Measurements from ENCODE around the gene RCL1.

Gene RCL1

GRCh38 chr9:4797854-4798150 is 5.1 kb downstream of the RCL1 start:
- no peak overlapping the region for H3K4me3 ChIP-seq (ENCODE audit: low read depth, low read length)
- H3K27me3 ChIP-seq (ENCODE audit: control insufficient read depth, insufficient read depth, low read length) = no peaks in the 10 kb centered on the region
- H3K36me3 ChIP-seq (ENCODE audit: control insufficient read depth, insufficient read depth, low read length) = 0 out of 2 replicates have a peak, but pooled peaks cover 2% of the 10 kb centered on the region
- no peak overlapping the region for H3K27ac ChIP-seq (ENCODE audit: low read depth, low read length)
- no peak overlapping the region for H3K9ac ChIP-seq (ENCODE audit: low read depth, low read length)
- H3K4me1 ChIP-seq (ENCODE audit: control insufficient read depth, insufficient read depth, low read length) = peaks cover 25% of the 10 kb centered on the region
- H3K9me3 ChIP-seq (ENCODE audit: control insufficient read depth, insufficient read depth, low read length) = no peaks in the 10 kb centered on the region

GRCh38 chr9:4798281-4799032 is 5.7 kb downstream of the RCL1 start:
- Histone ChIP-seq H3K4me3 (ENCODE audit: low read depth, low read length) (no peak overlapping the region), H3K27me3 (ENCODE audit: control insufficient read depth, insufficient read depth, low read length) (no peaks in the 10 kb centered on the region), H3K9ac (ENCODE audit: low read depth, low read length) (no peak overlapping the region), H3K9me3 (ENCODE audit: control insufficient read depth, insufficient read depth, low read length) (no peaks in the 10 kb centered on the region), H3K36me3 (ENCODE audit: control insufficient read depth, insufficient read depth, low read length) (0 out of 2 replicates have a peak, but pooled peaks cover 2% of the 10 kb centered on the region), H3K27ac (ENCODE audit: low read depth, low read length) (no peak overlapping the region), H3K4me1 (ENCODE audit: control insufficient read depth, insufficient read depth, low read length) (peaks cover 25% of the 10 kb centered on the region)

- no peak overlapping the region for H3K4me3 ChIP-seq (ENCODE audit: low read depth, low read length)
- no peaks in the 10 kb centered on the region for H3K27me3 ChIP-seq (ENCODE audit: control insufficient read depth, insufficient read depth, low read length)
- H3K9me3 ChIP-seq (ENCODE audit: control insufficient read depth, insufficient read depth, low read length) = no peaks in the 10 kb centered on the region
- peaks cover 23% of the 10 kb centered on the region for H3K4me1 ChIP-seq (ENCODE audit: control insufficient read depth, insufficient read depth, low read length)
- H3K36me3 ChIP-seq (ENCODE audit: control insufficient read depth, insufficient read depth, low read length) = 0 out of 2 replicates have a peak, but pooled peaks cover 2% of the 10 kb centered on the region
- no peak overlapping the region for H3K9ac ChIP-seq (ENCODE audit: low read depth, low read length)
- H3K27ac ChIP-seq (ENCODE audit: low read depth, low read length) = no peak overlapping the region
Measured at GRCh38 chr9:4799033-4799430, 6.3 kb downstream of the RCL1 start.

GRCh38 chr9:4799775-4800174 is 7.0 kb downstream of the RCL1 start:
- H3K9ac ChIP-seq (ENCODE audit: low read depth, low read length) = no peak overlapping the region
- H3K27me3 ChIP-seq (ENCODE audit: control insufficient read depth, insufficient read depth, low read length) = no peaks in the 10 kb centered on the region
- 0 out of 2 replicates have a peak, but pooled peaks cover 2% of the 10 kb centered on the region for H3K36me3 ChIP-seq (ENCODE audit: control insufficient read depth, insufficient read depth, low read length)
- no peaks in the 10 kb centered on the region for H3K9me3 ChIP-seq (ENCODE audit: control insufficient read depth, insufficient read depth, low read length)
- H3K4me1 ChIP-seq (ENCODE audit: control insufficient read depth, insufficient read depth, low read length) = peaks cover 18% of the 10 kb centered on the region
- H3K4me3 ChIP-seq (ENCODE audit: low read depth, low read length) = no peak overlapping the region
- H3K27ac ChIP-seq (ENCODE audit: low read depth, low read length) = no peak overlapping the region

DNA sequence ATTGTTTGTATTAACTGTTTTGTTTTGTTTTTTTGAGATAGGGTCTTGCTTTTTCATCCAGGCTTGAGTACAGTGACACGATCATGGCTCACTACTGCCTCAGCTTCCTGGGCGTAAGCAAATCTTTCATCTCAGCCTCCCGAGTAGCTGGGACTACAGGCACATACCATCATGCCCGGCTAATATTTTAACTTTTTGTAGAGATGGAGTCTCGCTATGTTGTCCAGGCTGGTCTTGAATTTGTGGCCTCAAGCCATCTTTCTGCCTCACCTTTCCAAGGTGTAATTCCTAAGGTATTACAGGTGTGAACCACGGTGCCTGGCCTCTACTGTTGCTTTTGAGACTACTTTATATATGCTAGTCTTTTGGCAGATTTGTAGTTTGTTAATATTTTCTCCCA is 8.4 kb downstream of the RCL1 start:
- 0 out of 2 replicates have a peak, but pooled peaks cover 2% of the 10 kb centered on the region for H3K36me3 ChIP-seq (ENCODE audit: control insufficient read depth, insufficient read depth, low read length)
- no peak overlapping the region for H3K27ac ChIP-seq (ENCODE audit: low read depth, low read length)
- H3K9ac ChIP-seq (ENCODE audit: low read depth, low read length) = no peak overlapping the region
- no peak overlapping the region for H3K4me3 ChIP-seq (ENCODE audit: low read depth, low read length)
- H3K9me3 ChIP-seq (ENCODE audit: control insufficient read depth, insufficient read depth, low read length) = no peaks in the 10 kb centered on the region
- no peaks in the 10 kb centered on the region for H3K27me3 ChIP-seq (ENCODE audit: control insufficient read depth, insufficient read depth, low read length)
- H3K4me1 ChIP-seq (ENCODE audit: control insufficient read depth, insufficient read depth, low read length) = peaks cover 18% of the 10 kb centered on the region

GRCh38 chr9:4803670-4804530 is 11.2 kb downstream of the RCL1 start:
- Histone ChIP-seq H3K9ac (ENCODE audit: low read depth, low read length) (no peak overlapping the region), H3K36me3 (ENCODE audit: control insufficient read depth, insufficient read depth, low read length) (0 out of 2 replicates have a peak, but pooled peaks cover 2% of the 10 kb centered on the region), H3K9me3 (ENCODE audit: control insufficient read depth, insufficient read depth, low read length) (no peaks in the 10 kb centered on the region), H3K27me3 (ENCODE audit: control insufficient read depth, insufficient read depth, low read length) (no peaks in the 10 kb centered on the region), H3K4me3 (ENCODE audit: low read depth, low read length) (no peak overlapping the region), H3K4me1 (ENCODE audit: control insufficient read depth, insufficient read depth, low read length) (peaks cover 5% of the 10 kb centered on the region), H3K27ac (ENCODE audit: low read depth, low read length) (no peak overlapping the region)

GRCh38 chr9:4804531-4805016 is 11.8 kb downstream of the RCL1 start:
- 0 out of 2 replicates have a peak, but pooled peaks cover 2% of the 10 kb centered on the region for H3K36me3 ChIP-seq (ENCODE audit: control insufficient read depth, insufficient read depth, low read length)
- no peak overlapping the region for H3K4me3 ChIP-seq (ENCODE audit: low read depth, low read length)
- no peaks in the 10 kb centered on the region for H3K9me3 ChIP-seq (ENCODE audit: control insufficient read depth, insufficient read depth, low read length)
- H3K9ac ChIP-seq (ENCODE audit: low read depth, low read length) = no peak overlapping the region
- no peaks in the 10 kb centered on the region for H3K27me3 ChIP-seq (ENCODE audit: control insufficient read depth, insufficient read depth, low read length)
- H3K27ac ChIP-seq (ENCODE audit: low read depth, low read length) = no peak overlapping the region
- no peaks in the 10 kb centered on the region; the same call in 1 of the 2 replicates for H3K4me1 ChIP-seq (ENCODE audit: control insufficient read depth, insufficient read depth, low read length)

GRCh38 chr9:4805191-4805918 is 12.6 kb downstream of the RCL1 start:
- H3K9me3 ChIP-seq (ENCODE audit: control insufficient read depth, insufficient read depth, low read length) = no peaks in the 10 kb centered on the region
- no peak overlapping the region for H3K4me3 ChIP-seq (ENCODE audit: low read depth, low read length)
- H3K27ac ChIP-seq (ENCODE audit: low read depth, low read length) = no peak overlapping the region
- H3K9ac ChIP-seq (ENCODE audit: low read depth, low read length) = no peak overlapping the region
- H3K36me3 ChIP-seq (ENCODE audit: control insufficient read depth, insufficient read depth, low read length) = 0 out of 2 replicates have a peak, but pooled peaks cover 2% of the 10 kb centered on the region
- H3K4me1 ChIP-seq (ENCODE audit: control insufficient read depth, insufficient read depth, low read length) = no peaks in the 10 kb centered on the region; the same call in 1 of the 2 replicates
- no peaks in the 10 kb centered on the region for H3K27me3 ChIP-seq (ENCODE audit: control insufficient read depth, insufficient read depth, low read length)

GRCh38 chr9:4810565-4810964 is 17.8 kb downstream of the RCL1 start:
- H3K36me3 ChIP-seq (ENCODE audit: control insufficient read depth, insufficient read depth, low read length) = no peaks in the 10 kb centered on the region
- no peak overlapping the region for H3K4me3 ChIP-seq (ENCODE audit: low read depth, low read length)
- H3K27me3 ChIP-seq (ENCODE audit: control insufficient read depth, insufficient read depth, low read length) = no peaks in the 10 kb centered on the region
- no peak overlapping the region for H3K27ac ChIP-seq (ENCODE audit: low read depth, low read length)
- no peak overlapping the region for H3K9ac ChIP-seq (ENCODE audit: low read depth, low read length)
- no peaks in the 10 kb centered on the region for H3K9me3 ChIP-seq (ENCODE audit: control insufficient read depth, insufficient read depth, low read length)
- H3K4me1 ChIP-seq (ENCODE audit: control insufficient read depth, insufficient read depth, low read length) = no peaks in the 10 kb centered on the region

GRCh38 chr9:4811824-4812223 is 19.1 kb downstream of the RCL1 start:
- Histone ChIP-seq H3K4me3 (ENCODE audit: low read depth, low read length) (no peak overlapping the region), H3K27me3 (ENCODE audit: control insufficient read depth, insufficient read depth, low read length) (no peaks in the 10 kb centered on the region), H3K9ac (ENCODE audit: low read depth, low read length) (no peak overlapping the region), H3K9me3 (ENCODE audit: control insufficient read depth, insufficient read depth, low read length) (no peaks in the 10 kb centered on the region), H3K27ac (ENCODE audit: low read depth, low read length) (no peak overlapping the region), H3K4me1 (ENCODE audit: control insufficient read depth, insufficient read depth, low read length) (peaks cover 4% of the 10 kb centered on the region; the same call in 1 of the 2 replicates), H3K36me3 (ENCODE audit: control insufficient read depth, insufficient read depth, low read length) (no peaks in the 10 kb centered on the region)
